Epithelial cell of prostate (primary cell): ENCODE results near the gene GALNS.

Source experiments
- DNase-seq: peaks from one replicate; pipeline ENCODE4 v3.0.0-alpha.2; 2011; ENCODE audit warnings: low read depth, low spot score
- H3K27ac ChIP-seq: fragments of 450-650 bp; 2 replicates; pipeline ENCODE4 v1.5.1; 2017; ENCODE audit warnings: mild to moderate bottlenecking

Gene GALNS

GRCh38 chr16:88810166-88810911 is 46.4 kb downstream of the GALNS start:
- no peak for DNase-seq
- H3K27ac ChIP-seq, result peak overlapping the region; percentile 80

- DNase-seq, result no peak
- H3K27ac ChIP-seq, result no peak overlapping the region
Observed at GRCh38 chr16:88809676-88810165, 47.0 kb downstream of the GALNS start.

- no peak for DNase-seq
Observed at GRCh38 chr16:88809068-88809675, 47.6 kb downstream of the GALNS start.

GRCh38 chr16:88807626-88808453 is 48.9 kb downstream of the GALNS start:
- no peak for DNase-seq
- no peak overlapping the region for H3K27ac ChIP-seq

More at GRCh38 chr16:88809068-88809675, 47.6 kb downstream of the GALNS start:
- no peak overlapping the region for H3K27ac ChIP-seq

- no peak overlapping the region for H3K27ac ChIP-seq
Observed at GRCh38 chr16:88807142-88807625, 49.6 kb downstream of the GALNS start.

GRCh38 chr16:88806491-88807111 is 50.1 kb downstream of the GALNS start:
- no peak for DNase-seq
- no peak overlapping the region for H3K27ac ChIP-seq

More at GRCh38 chr16:88807142-88807625, 49.6 kb downstream of the GALNS start:
- no peak for DNase-seq

DNA sequence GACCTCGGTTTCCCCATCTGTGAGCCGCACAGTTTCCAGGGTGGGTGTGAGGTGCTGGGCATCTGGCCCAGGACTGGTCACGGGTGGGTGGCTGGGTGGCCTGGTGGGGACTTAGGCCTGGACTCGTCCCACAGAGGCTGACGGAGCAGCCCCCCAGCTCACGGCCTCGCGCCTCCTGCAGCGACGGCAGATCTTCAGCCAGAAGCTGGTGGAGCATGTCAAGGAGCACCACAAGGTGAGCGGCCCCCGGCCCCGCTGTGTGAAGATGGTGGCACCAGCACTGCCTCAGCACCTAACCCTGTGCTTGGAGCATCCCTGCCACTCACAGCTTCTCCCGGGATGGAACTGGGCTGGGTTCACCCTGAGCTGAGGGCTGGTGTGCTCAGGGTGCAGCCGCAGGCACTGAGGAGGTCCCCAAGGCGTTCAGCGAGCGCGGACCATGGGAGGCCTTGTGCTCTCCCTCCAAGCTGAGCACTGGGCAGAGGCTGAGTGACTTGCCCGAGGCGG is 50.8 kb downstream of the GALNS start:
- H3K27ac ChIP-seq, result no peak overlapping the region

DNA sequence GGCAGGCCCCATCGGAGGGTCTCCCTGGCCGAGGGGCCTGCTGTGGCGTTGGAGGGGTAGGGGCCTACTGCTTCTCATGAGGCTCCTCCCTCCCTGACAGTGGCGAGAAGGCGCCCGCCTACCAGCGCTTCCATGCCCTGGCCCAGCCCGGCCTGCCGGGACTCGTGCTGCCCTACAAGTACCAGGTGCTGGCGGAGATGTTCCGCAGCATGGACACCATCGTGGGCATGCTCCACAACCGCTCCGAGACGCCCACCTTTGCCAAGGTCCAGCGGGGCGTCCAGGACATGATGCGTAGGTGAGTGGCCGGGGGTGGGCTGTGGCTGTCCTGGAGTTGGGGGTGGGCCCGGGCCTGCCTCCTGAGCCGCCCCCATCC is 51.4 kb downstream of the GALNS start:
- H3K27ac ChIP-seq, result no peak overlapping the region
- no peak for DNase-seq

More for the DNA sequence above, 50.8 kb downstream of the GALNS start:
- no peak for DNase-seq

DNA sequence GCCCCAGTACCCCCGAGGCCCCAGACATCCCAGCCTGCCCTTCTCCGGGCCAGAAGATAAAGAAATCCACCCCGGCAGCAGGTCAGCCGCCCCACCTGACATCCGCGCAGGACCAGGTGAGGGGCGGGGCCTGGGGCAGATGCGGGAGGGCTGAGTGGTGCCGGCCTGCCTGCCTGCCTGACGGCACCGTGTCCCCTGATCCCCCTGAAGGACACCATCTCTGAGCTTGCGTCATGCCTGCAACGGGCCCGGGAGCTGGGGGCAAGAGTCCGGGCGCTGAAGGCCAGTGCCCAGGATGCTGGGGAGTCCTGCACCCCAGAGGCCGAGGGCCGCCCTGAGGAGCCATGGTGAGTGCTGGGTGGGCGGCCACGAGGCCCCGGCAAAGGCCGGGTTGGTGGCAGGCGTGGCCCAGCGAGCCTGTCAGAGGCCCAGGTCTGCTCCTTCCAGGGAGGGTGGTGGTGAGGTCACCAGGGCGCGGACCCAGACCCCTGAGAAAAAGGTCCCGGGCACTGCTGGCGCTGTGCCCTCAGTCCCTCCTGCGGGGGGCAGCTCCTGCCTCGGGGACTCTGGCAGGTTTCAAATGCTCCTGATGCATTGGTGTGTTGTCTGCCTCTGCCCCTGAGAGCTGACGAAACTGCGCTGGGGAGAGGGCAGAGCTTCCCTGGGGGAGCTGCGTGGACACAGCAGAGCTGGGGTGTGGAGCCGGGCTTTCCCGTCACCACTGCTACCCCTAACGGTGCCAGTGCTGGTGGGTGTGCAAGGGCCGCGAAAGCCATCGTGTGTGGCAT is 52.0 kb downstream of the GALNS start:
- no peak for DNase-seq
- H3K27ac ChIP-seq, result no peak overlapping the region

DNA sequence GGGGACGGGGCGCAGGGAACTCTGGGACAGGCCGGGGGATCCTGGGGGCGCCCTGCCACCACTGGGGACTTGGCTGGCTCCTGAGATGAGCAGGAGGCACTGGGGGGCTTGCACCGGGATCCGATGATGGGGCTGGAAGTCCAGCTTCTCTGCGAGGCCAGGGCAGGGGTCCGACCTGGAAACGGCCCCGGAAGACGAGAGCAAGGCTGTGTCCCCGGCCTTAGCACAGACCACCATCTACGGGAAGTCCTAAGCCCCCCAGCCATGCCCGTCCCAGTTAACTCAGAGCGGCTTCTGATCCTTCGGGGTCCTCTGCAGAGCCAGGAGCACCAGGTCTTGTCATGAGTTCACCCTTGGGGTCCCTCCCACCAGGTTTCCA is 52.6 kb downstream of the GALNS start:
- H3K27ac ChIP-seq, result no peak overlapping the region
- DNase-seq, result no peak

DNA sequence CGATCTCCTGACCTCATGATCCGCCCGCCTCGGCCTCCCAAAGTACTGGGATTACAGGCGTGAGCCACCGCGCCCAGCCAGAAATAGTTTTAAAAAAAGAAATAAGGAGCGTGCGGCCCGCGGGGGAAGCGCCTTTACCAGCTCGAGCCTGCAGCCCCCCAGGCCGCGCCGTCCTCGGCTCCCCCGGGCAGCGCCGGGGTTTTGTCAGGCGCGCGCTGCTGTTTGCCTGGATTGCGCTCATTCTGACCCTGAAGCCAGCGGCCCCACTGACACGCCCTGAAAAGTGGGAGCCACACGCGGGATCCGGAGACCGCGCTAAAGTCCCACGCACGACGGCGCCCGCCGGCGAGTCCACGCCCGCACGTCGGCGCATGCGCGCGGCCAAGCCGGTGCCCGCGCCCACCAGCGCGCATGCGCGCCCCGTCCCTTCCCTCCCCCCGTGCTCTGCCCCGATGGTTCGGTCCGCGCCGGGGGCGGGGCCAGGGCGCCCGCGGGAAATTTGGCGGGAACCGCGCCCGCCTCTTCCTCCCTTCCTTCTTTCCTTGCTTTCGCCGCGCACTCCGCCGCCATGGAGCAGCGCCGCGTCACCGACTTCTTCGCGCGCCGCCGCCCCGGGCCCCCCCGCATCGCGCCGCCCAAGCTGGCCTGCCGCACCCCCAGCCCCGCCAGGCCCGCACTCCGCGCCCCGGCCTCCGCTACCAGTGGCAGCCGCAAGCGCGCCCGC is 53.3 kb downstream of the GALNS start, which contains the start of gene CDT1:
TSS of gene CDT1 (plus strand) at position 526 of the 724 bp plus-strand sequence. CDS start at position 569, 43 bp downstream.
- peak within 1 kb of the TSS; percentile 39 for H3K27ac ChIP-seq
- DNase-seq, result no peak

DNA sequence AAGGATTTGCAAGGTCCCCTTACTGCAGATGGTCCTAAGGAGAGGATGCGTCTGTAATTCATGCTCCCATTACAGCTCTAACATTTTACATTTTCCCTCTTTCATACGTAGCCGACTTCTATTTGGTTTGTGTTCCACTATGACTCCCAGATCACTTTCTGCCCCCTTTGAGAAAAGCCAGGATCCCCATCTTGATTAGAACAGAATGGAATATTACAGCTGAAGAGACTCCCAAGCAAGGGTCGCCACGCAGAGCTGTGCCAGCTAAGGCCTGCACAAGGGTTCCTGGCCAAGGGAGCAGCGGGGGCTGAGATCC is 56.5 kb downstream of the GALNS start:
- no peak for DNase-seq
- H3K27ac ChIP-seq, result no peak overlapping the region

- DNase-seq, result no peak
- no peak overlapping the region for H3K27ac ChIP-seq
Observed at GRCh38 chr16:88799569-88800276, 57.0 kb downstream of the GALNS start.

DNA sequence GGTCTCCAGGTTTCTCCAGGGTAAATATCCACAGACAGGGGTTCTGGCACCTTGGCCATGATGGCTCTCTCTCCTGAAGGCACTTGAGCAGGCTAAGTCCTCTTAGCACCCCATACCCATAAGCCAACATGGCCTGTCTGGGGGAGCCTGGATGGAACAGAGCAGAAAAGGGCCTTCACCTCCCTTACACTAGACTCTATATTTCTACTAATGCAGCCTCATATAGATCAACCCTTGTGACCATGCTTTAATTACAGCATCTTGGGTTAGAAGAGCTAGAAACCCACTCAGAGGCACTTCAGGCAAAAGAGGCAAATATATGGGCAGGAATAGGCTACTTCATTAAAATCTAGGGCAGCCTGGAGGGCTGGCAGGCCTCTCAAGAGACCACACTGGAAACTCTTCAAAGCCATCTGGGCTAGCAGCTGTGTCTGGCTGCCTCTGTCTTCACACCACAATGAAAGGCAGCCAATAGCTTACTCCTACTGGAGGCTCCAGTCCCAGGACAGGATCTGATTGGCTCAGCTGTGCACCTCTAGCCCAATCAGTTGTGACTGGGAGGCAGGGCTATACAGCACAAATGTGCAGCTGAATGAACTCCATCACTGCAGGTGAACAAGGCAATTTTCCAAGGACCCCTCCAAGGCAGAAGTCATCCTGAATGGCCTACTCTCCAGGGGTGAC is 57.8 kb downstream of the GALNS start:
- DNase-seq, result no peak
- no peak overlapping the region for H3K27ac ChIP-seq

- H3K27ac ChIP-seq, result no peak overlapping the region
- no peak for DNase-seq
Observed at GRCh38 chr16:88798073-88798472, 58.7 kb downstream of the GALNS start.

DNA sequence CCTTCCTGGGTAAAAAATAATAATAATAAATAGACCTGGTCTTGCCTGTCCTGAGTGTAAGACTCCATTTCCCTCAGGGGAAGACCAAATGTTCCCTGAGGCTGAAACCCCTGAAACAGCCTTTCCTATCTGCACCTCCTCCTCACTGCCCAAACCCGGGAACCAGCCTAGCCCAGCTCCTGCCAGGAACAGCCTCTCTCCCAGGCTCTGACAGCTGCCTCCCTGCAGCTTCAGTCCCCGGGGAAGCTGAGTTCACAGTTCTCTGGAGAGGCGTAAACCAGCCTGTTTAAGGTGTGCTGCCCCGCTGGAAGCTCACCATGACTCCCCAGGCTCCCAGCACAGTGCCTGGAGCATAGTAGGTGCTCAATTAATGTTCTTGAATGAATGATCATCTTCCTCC is 60.5 kb downstream of the GALNS start:
- no peak for DNase-seq
- H3K27ac ChIP-seq, result no peak overlapping the region

- no peak overlapping the region for H3K27ac ChIP-seq
Observed at GRCh38 chr16:88793251-88793954, 63.3 kb downstream of the GALNS start.

More at GRCh38 chr16:88793251-88793954, 63.3 kb downstream of the GALNS start:
- no peak for DNase-seq
